HG03066 (cell line): ENCODE measurements around the gene CACNB4.
"Not testable (repeated sequence)": the region's sequence is repeated elsewhere in the genome, so short reads cannot be mapped to it uniquely, and the experiment has no call there.

Experiments used
- ATAC-seq: cut with Tn5 transposase; IDR thresholded peaks from one replicate; pipeline ENCODE4 v1.9.1; 2021; ENCODE audit warnings: low read depth; ENCODE audit not compliant: unreplicated experiment

The CACNB4 gene

GRCh38 chr2:151946899-151947812 lies 151.7 kb downstream of the CACNB4 start:
- peak; percentile 81 for ATAC-seq

GRCh38 chr2:151946250-151946884 lies 152.5 kb downstream of the CACNB4 start:
- no peak for ATAC-seq

- no peak for ATAC-seq
Observed at GRCh38 chr2:151945602-151946001, 153.2 kb downstream of the CACNB4 start.

- no peak for ATAC-seq
Observed at GRCh38 chr2:151945186-151945585, 153.7 kb downstream of the CACNB4 start.

- no peak for ATAC-seq
Observed at GRCh38 chr2:151943461-151943860, 155.4 kb downstream of the CACNB4 start.

GRCh38 chr2:151942540-151943205 lies 156.2 kb downstream of the CACNB4 start:
- ATAC-seq: not testable (repeated sequence)

GRCh38 chr2:151937966-151938365 lies 160.9 kb downstream of the CACNB4 start:
- ATAC-seq: no peak

DNA sequence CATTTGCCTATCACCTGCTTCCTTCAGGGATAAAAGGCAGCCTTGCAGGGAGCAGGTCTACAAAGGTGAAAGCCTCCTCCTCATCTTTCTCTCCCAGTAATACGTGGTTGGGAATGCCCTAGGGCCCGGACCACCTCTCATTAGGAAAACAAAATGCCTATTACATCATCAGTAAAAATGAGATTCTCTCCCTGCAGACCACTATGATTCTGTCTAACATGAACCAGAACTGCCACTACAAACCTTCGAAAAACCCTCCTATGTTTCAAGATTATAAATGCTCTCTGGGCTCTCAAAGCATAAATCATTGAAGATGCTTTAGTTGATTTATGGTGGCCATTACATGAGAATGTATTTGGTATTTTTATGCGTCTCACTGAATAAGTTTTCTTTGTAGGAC lies 162.2 kb downstream of the CACNB4 start:
- ATAC-seq: no peak

DNA sequence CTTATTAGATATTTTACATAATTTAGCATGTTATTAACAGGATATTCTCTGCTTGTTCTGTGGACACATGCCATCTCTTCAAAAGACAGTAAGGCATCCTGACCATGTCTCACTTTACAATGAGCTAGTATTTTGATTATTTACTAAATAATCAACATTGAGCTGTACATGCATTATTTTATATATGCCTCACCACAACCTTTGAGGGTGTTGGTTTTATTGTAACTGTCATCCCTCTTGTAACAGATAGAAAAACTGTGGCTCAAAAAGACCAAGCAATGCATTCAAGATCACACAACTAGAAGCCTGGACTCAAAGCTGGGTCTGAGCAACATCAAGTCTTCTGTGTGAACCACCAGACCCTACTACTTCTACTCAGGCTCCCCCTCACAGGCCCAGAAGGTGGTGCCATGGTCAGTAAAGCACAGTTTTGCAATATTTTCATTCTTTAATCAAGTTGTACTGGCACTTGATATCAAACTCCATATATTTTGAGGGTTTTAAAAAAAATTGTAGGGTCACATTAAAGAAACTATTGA lies 165.5 kb downstream of the CACNB4 start:
- no peak for ATAC-seq

- ATAC-seq: no peak
Observed at GRCh38 chr2:151931756-151932155, 167.1 kb downstream of the CACNB4 start.

DNA sequence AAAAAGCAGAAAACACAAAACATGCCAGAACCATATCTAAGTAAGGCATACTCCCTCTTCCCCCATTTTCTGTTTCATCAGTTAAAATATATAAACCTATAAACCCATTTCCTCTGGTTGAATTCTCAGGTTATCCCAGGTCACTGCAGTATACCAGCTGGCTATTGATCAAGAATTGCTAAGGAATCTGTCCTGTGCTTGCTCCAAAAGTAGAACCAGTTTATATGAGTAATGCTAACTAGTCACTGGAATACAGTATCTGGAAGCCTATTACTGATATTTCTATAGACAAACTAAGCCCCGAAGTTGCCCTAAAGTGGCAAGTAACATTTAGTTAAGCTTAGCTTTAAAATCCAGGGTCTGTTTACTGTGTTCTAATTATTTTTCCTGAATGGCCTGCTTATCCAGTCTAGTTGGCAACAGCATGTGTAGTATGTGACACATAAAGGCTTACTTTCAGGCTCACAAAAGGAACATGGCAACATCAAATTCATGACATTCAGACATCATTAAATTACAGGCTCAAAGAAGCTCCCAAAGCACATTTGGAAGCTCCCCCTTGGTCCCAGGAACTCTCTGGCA lies 167.7 kb downstream of the CACNB4 start:
- no peak for ATAC-seq

- no peak for ATAC-seq
Observed at GRCh38 chr2:151930042-151930441, 168.8 kb downstream of the CACNB4 start.

- ATAC-seq: no peak
Observed at GRCh38 chr2:151928380-151928779, 170.5 kb downstream of the CACNB4 start.

DNA sequence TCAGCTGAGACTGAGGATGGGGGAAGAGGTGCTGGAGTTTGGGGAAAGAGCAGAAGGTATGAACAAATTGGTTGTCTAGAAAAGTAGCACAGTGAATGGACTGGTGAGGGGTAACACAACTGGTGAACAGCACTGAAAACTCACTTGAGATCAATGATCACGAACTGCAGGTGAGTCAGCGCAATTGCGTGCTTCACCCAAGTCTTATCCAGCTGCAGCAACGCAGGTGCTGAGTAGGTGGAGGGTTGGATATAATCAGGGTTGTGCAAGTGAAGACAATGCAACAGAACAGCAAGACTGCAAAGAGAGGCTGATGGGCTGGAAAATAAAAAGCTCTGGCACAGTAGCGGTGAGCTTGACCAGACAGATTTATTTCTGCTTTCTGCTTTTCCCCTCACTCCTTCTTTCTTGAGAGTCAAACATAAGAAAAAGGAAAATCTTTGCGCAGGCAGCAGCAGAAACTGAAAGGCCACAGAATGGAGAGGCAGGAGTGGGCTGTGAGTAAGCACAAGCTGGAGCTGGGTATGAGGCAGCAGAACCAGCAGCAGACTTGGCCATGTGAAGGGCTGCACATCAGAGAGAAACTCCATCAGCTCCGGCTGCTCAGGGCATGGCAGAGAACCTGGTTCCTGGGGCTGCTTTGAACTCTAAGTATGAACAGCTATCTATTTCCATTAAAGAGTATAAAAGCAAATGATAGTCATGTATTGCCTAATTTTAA lies 171.2 kb downstream of the CACNB4 start:
- no peak for ATAC-seq

DNA sequence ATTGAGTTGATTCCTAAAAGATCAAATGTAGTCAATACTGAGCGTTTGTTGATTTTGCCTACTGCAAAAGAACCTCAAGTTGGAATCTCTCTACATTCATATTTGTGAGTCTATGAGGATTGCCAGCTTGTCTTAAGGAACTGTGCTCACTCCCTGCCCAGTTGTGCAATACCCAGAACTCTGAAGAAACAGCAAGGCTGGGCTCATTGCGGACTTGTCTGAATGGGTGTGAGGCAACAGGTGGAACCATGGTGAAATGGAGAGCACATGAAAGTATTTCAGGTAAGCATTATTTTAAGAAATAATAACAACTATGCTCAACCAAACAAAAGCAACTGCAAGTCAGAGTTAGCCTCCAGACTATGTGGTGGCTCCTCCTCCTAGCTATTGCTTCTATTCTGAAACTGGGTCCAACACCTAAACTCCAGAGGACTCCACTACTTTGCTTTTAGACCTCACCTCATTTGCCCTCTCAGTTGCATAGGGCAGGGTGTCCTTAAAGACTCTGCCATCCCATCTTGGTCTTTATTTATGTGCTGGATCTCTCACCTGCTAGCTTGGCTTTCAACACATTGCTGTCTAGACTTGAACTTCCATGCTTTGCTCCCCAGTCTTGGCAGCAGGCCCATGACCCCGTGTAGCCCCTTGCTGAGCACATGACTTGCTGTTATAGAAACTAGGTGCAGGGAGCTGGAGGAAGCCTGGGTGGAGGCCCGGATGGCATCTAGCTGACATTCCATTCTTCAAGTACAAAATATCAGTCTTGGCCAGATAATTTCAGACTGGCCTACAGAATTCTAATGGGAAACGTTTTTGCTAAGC lies 175.8 kb downstream of the CACNB4 start:
- ATAC-seq: no peak

DNA sequence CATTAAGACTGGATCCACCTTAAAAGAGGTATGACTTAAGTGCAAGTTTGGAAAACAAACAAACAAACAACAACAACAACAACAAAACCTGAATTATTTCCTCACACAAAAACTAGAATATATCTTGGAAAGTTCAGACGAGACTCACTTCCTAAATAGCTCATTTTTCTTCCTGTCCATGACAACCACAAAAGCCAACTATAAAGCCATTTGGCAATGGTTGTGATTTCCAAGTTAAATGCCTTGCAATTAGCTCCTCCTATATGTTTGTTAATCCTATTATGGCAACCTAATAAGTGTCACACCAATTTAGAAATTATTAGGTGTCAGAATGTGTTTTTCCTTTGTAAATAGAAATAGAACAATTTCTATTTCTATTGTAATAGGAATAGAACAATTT lies 179.1 kb downstream of the CACNB4 start:
- ATAC-seq: no peak

- ATAC-seq: no peak
Observed at GRCh38 chr2:151918308-151918707, 180.5 kb downstream of the CACNB4 start.

DNA sequence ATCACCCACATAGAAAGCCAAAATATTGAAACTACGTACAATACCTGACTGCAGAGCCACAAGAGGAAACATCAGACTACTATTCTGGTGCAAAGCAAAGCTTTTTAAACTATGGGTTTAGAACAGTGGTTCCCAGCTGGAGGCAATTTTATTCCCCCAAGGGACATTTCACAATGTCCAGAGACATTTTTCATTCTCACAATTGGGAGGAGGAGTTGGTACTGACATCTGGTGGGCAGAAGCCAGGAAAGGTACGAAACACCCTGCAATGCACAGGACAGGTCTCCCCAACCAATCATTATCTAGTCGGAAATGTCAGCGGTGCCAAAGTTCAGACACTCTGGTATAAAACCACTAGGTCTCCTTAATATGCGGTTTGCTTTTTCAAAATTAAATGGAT lies 182.2 kb downstream of the CACNB4 start:
- ATAC-seq: no peak

GRCh38 chr2:151915629-151916025 lies 183.2 kb downstream of the CACNB4 start:
- ATAC-seq: not testable (repeated sequence)
